HL-60/S4 treated with phorbol 12-myristate 13-acetate at 8.2 ng/mL for 4 days and 3 days (cell line): Measurements from ENCODE around the gene USP48.
"Not testable (repeated sequence)": the region's sequence is repeated elsewhere in the genome, so short reads cannot be mapped to it uniquely, and the experiment has no call there.

Experiments used
- in situ Hi-C: fragments of 300-500 bp; cut with MboI; formaldehyde crosslinking; loops from 2 replicates; pipeline ENCODE4 v1.15.0; 2022; ENCODE audit warnings: low sequenced_read_pairs

Gene USP48

GRCh38 chr1:21641076-21641475 is 141.9 kb downstream of the USP48 start:
- in situ Hi-C loops = no loop called here

- in situ Hi-C loops = no loop called here
These were observed 142.3 kb downstream of the USP48 start for GRCh38 chr1:21640653-21641052.

GRCh38 chr1:21639594-21640041 is 143.3 kb downstream of the USP48 start:
- in situ Hi-C loops = no loop called here

GRCh38 chr1:21638531-21639341 is 144.2 kb downstream of the USP48 start:
- in situ Hi-C loops = no loop called here

GRCh38 chr1:21637514-21637913 is 145.4 kb downstream of the USP48 start:
- in situ Hi-C loops = no loop called here

GRCh38 chr1:21636029-21636428 is 146.9 kb downstream of the USP48 start:
- in situ Hi-C loops = no loop called here

- in situ Hi-C loops = no loop called here
These were observed 148.0 kb downstream of the USP48 start for GRCh38 chr1:21634806-21635535.

GRCh38 chr1:21633992-21634805 is 148.8 kb downstream of the USP48 start:
- in situ Hi-C loops = no loop called here

- in situ Hi-C loops = no loop called here
These were observed 149.7 kb downstream of the USP48 start for GRCh38 chr1:21633141-21633755.

GRCh38 chr1:21631944-21632887 is 150.7 kb downstream of the USP48 start:
- in situ Hi-C loops = no loop called here

- in situ Hi-C loops = not testable (repeated sequence)
These were observed 151.4 kb downstream of the USP48 start for GRCh38 chr1:21631590-21631943.

GRCh38 chr1:21630571-21631343 is 152.2 kb downstream of the USP48 start:
- in situ Hi-C loops = no loop called here

GRCh38 chr1:21629971-21630370 is 153.0 kb downstream of the USP48 start:
- in situ Hi-C loops = no loop called here

- in situ Hi-C loops = no loop called here
These were observed 154.1 kb downstream of the USP48 start for GRCh38 chr1:21628798-21629393.
